ENCODE measurements around the gene BAZ1B.
"Not testable (repeated sequence)": the region's sequence is repeated elsewhere in the genome, so short reads cannot be mapped to it uniquely, and the experiment has no call there.

The BAZ1B gene

DNA sequence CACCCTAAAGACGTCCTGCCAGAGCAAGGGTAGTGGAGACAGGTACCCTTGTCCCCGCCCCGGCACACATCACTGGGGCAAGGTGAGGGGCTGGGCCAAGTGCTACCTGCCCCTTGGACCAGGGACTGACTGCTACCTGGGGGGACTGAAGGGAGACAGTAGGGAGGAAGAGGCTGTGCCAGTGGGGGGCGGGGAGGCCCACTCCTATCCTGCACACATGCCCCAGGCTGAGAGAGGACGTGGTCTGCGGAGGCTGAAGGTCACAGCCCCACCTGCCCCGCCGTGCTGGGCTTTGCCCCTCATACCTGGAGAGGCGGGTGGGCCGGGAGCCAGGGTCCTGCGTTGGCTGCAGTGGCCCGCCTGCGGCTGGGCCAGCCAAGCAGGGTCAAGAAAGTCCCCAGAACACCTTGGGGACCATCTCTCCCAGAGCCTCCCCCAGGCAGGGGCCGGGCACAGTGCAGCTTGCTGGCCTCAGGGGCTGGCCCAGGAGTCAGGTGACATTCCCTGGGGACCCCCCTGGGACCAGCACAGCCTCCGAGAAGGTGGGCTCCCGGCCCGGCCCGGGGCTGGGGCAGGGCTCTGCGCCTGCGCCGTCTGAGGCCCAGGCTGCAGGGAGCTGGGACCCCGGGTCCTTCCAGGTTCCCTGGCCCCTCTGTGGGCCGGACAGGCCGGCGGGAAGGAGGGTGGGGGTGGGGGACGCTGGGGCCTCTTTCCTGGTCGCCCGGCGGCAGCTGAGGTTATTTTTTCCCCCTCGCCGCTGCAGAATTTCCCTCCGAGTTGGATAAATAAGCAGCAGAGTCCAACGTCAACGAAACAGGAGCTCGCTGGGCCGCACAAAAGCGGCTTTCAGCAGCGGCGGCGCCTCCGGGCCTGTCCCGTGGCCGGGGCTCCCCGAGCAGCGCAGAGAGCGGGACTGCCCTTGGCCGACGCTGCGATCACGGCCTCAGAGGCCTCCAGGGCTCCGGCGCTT lies 98.3 kb downstream of the BAZ1B start:
- no peak for DNase-seq

DNA sequence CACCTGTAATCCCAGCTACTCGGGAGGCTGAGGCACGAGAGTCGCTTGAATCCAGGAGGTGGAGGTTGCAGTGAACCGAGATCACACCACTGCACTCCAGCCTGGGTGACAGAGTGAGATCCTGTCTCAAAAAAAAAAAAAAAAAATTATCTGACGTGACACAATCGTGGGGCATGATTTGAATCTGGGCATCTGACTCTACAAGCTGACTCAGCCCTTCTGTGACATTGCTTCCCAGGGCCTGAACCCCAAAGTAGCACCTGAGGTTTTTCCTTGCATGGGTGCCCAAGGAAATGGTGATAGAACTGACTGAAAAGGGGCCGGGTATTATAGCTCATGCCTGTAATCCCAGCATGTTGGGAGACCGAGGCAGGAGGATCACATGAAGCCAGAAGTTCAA lies 101.5 kb downstream of the BAZ1B start:
- not testable (repeated sequence) for DNase-seq

DNA sequence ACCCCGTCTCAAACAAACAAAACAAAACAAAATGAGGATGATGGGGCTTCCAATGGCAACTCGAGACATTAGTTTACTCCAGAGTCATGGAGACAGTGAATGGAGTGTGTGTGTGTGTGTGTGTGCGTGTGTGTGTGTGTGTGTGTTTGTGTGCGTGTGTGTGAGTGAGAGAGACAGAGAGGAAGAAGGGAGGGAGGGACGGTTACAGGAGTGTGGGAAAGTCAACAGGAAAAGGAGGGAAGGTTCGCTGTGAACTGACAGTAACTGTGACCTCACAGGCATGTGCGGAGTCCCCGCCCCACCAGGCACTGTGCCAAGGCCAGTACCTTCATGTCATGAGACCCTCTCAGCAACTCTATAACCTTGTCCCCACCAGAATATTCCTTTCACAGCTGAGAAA lies 102.1 kb downstream of the BAZ1B start:
- not testable (repeated sequence) for DNase-seq

DNA sequence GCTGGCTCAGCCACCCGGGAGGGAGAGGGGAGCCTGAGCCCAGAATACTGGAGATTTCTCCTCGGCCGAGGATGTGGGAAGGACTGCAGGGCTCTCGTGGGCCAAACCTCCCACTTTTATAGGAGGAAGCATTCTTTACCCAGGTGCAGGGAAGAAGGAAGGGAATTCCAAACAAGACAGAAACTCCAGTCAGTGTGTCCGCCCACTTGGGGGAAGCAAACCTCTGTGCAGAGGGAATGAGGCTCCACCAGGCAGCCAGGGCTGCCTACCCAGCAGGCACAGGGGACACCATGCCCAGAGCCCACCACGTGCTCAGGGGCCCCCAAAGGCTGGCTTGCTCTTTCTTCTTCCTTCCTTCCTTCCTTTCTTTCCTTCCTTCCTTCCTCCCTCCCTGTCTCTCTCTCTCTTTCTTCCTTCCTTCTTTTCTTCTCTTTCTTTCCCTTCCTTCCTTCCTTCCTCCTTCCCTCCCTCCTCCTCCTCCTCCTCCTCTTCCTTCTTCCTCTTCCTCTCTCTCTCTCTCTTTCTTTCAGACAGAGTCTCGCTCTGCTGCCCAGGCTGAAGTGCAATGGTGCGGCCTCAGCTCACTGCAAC lies 103.9 kb downstream of the BAZ1B start:
- DNase-seq, result no peak

DNA sequence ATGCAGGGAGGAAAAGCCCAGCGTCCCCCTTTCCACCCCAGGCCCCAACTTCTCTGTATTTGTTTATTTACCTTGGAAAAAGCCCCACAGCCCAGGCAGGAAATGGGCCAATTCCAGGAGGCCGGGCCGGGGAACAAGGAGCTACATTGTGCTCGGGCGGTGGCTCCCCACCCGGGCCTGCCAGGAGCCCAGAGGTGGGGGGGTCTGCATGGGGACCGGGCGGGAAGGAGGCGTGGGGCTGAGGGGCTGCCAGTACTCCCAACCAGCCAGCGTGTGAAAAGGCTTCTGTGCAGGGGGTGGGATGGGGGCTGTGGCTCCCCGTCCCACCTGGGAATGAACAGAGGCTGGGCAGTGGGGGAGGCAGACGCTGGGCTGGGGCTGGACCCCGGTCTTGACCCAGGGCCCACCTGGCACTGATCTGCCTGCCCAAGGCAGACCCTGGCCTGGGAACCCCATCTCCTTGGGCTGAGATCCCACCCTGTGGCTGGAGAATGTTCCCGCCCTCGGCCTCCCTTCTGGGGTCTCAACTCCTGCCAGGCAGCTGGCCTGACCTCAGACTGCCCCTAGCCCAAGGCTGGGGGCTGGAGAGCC lies 111.5 kb downstream of the BAZ1B start:
- not testable (repeated sequence) for DNase-seq

DNA sequence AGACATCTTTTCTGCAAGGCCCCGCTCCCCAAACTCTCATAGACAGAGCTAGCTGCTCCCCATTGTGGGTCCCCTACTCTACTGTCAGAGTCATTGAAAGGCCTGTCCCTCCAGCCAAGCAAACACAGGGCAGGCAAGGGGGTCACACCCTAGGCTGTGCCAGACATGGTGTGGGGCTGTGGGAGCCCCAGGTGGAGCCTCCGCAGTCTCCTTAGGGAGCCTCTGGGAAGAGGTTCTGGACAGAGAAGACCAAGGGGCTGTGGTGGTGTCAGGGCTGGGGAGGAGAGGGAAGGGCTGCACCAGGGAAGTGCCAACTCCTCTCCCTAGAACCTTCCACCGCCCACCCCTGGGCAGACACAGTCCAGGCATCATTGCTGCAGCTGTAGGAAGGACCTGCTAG lies 117.2 kb downstream of the BAZ1B start:
- not testable (repeated sequence) for DNase-seq

DNA sequence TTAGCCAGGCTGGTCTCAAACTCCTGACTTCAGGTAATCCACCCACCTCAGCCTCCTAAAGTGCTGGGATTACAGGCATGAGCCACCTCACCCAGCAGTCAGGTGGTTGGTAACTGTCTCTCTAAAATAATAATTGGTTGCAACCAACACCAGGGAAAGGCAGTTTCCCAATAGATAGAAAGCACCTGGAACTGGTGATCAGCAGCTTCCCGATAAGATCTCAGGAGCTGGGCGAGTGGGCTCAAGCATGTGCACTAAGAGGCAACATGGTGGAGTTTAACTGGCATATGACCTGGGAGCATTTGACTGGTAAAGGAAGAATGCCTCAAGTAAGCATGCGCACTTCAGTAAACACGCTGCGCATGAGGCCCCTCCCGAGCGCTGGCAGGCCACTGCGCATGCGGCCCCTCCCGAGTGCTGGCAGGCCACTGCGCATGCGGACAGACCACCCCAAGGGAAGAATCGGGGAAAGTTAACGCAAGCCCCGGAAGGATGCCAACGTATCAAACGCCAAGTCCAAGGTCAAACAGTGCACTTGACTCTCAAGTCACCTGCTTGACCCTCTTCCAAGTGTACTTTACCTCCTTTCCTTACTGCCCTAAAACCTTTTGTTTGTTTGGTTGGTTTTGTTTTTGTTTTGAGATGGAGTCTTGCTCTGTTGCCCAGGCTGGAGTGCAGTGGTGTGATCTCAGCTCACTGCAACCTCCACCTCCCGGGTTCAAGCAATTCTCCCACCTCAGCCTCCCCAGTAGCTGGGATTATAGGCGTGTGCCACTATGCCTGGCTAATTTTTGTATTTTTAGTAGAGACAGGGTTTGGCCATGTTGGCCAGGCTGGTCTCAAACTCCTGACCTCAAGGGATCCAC lies 122.7 kb downstream of the BAZ1B start:
- DNase-seq, result peak; percentile 53 to 77

DNA sequence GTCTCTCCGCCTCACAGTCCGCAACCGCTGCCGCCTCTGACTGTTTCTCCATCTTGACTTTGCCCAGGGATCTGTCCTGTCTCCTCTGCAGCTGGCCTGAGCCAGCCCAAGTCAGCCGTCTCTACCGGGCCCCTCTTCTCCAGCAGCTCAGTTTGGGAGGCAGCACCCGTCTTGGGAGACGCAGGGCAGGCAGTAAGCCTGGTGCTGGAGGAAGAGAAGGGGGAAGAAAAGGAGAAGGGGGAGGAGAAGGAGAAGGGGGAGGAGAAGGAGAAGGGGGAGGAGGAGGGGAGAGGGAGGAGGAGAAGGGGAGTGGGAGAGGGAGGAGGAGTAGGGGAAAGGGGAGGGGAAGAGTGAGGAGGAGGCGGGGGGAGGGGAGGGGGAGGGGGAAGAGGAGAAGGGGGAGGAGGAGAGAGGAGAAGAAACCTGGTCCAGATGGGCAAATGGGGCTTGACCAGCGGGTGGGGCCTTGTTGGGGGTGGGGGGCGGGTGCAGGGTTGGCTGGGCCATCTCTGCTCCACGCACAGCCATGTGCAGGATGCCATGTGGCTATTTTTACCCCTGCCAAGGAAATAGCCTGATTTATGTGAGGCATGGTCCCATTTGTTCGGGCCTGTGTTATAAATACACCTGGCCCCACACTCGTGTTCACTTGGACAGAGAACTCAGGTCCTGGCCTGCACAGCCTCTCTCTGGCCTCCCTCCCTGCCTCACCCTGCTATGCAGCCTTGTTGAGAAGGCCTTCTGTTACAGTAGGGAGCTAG lies 124.4 kb downstream of the BAZ1B start:
- DNase-seq, result no peak

DNA sequence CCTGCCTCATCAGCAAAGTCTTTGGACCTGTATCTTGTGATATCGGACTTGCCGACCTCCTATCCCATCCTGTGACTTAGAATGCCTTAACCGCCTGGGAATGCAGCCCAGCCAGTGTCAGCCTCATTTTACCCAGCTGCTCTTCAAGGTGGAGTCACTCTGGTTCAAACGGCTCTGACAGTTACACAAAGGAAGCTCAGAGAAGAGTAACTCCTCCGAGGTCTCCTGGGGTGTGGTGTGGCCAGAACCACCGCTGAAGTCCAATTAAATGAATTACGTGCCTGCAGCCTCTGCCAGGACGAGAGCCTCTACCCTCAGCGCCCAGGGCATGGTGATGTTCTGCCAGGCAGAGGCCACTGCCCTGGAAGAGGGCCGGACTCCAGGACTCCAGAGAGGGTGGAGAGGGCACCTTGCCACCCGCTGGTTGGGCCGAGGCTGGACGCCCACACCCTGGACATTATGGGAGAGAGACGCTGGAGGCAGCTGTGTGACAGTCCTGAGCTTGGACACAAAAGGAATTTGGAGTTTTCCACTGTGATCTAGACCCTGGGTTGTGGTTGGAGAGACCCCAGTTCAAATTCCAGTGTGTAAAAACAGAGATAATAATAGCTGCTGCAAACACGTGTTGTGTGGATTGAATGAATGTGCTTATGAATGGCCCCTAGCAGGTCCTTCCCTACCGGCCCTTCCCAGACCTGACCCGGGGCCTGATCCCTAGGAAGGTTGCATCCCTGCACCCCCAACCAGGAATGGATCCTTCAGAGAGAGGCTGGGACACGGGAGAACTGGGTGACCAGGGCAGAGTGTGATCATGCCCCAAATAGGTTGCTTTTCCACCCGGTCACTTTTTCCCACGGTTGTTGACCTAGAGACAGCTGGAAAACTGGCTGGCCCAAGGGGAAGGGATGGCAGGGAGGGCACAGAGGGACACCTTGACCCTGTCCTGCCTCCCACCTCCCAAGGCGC lies 126.3 kb downstream of the BAZ1B start:
- DNase-seq, result no peak

DNA sequence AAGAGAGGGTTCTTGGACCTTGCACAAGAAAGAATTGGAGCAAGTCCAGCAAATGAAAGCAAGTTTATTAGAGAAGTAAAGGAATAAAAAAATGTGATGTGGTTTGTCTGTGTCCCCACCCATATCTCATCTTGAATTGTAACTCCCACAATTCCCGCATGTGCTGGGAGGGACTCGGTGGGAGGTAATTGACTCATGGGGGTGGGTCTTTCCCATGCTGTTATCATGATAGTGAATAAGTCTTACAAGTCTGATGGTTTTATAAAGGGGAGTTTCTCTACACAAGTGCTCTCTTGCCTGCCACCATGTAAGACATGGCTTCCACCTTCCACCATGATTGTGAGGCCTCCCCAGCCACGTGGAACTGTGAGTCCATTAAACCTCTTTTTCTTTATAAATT lies 127.7 kb downstream of the BAZ1B start:
- DNase-seq, result no peak

DNA sequence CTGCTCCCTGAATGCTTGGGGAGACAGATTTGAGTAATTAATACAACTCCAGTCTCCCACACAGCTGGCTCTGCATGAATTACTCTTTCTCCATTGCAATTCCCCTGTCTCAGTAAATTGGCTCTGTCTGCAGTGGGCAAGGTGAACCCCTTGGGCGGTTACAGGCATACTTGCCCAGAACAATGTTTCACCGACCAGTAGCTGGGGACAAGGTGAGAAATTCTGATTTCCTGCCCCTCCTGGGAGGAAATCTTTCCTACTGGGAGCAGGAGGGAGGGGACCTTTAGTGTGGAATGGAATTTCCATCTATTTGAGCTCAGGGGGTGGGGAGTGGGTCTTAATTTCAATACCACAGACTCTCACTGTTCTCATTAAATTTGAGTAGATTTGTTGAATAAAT lies 130.7 kb downstream of the BAZ1B start:
- no peak for DNase-seq
